Thymus (tissue), 11 donors: Measurements from ENCODE around the gene SPOCK3. TPM values are rescaled to one million over a fixed set of nuclear protein-coding genes. Genes with fewer than 3 reads are reported as not detected.

ENCODE experiments used
- DNase-seq, 9 donors: peaks; one replicate each; pipeline ENCODE4 v3.0.0-alpha.2; 2013; ENCODE audit warnings: low spot score in 9 of 9, low read depth in 6 of 9, missing footprints in 1 of 9
- H3K27ac ChIP-seq, 2 donors: one replicate each; pipeline ENCODE4 v1.5.1; 2013; ENCODE audit warnings: control low read depth in 1 of 2, low read depth in 1 of 2, low read length in 1 of 2, mild to moderate bottlenecking in 1 of 2, moderate library complexity in 1 of 2
- H3K27me3 ChIP-seq, 2 donors: one replicate each; pipeline ENCODE4 v1.5.1; 2013; ENCODE audit warnings: low read length in 1 of 2; ENCODE audit not compliant: control insufficient read depth in 2 of 2, insufficient read depth in 1 of 2
- H3K36me3 ChIP-seq, 2 donors: one replicate each; pipeline ENCODE4 v1.5.1; 2013; ENCODE audit warnings: low read length in 1 of 2, mild to moderate bottlenecking in 1 of 2, moderate library complexity in 1 of 2; ENCODE audit not compliant: control insufficient read depth in 2 of 2, insufficient read depth in 2 of 2
- H3K4me1 ChIP-seq, 2 donors: one replicate each; pipeline ENCODE4 v1.5.1; 2013; ENCODE audit warnings: low read length in 2 of 2; ENCODE audit not compliant: control insufficient read depth in 2 of 2, insufficient read depth in 2 of 2
- H3K4me3 ChIP-seq, 2 donors: one replicate each; pipeline ENCODE4 v1.5.1; 2013; ENCODE audit warnings: low read length in 2 of 2, control low read depth in 1 of 2, mild to moderate bottlenecking in 1 of 2
- H3K9me3 ChIP-seq, 2 donors: one replicate each; pipeline ENCODE4 v1.5.1; 2013; ENCODE audit warnings: low read length in 1 of 2, mild to moderate bottlenecking in 1 of 2; ENCODE audit not compliant: control insufficient read depth in 2 of 2, insufficient read depth in 1 of 2
- WGBS: extraction: QIAGEN DNeasy Blood & Tissue Kit; methylation state at CpG from one replicate; pipeline ENCODE4 v1.1.7; 2013; 5-methylcytosine and 5-hydroxymethylcytosine counted together
- polyA plus RNA-seq: library from polyadenylated mRNA; stranded (reverse); fragments of 200-250 nt; gene quantifications from one replicate; pipeline ENCODE4 v1.2.3, GENCODE V29; 2013
- total RNA-seq: library from RNA; stranded (reverse); fragments of 120-200 nt; gene quantifications from one replicate; pipeline ENCODE4 v1.2.4, GENCODE V29; 2013
- donor health status: healthy.

The SPOCK3 gene
- total and polyA plus RNA-seq, 2 donors, result 0.48 to 1.2 TPM

DNA sequence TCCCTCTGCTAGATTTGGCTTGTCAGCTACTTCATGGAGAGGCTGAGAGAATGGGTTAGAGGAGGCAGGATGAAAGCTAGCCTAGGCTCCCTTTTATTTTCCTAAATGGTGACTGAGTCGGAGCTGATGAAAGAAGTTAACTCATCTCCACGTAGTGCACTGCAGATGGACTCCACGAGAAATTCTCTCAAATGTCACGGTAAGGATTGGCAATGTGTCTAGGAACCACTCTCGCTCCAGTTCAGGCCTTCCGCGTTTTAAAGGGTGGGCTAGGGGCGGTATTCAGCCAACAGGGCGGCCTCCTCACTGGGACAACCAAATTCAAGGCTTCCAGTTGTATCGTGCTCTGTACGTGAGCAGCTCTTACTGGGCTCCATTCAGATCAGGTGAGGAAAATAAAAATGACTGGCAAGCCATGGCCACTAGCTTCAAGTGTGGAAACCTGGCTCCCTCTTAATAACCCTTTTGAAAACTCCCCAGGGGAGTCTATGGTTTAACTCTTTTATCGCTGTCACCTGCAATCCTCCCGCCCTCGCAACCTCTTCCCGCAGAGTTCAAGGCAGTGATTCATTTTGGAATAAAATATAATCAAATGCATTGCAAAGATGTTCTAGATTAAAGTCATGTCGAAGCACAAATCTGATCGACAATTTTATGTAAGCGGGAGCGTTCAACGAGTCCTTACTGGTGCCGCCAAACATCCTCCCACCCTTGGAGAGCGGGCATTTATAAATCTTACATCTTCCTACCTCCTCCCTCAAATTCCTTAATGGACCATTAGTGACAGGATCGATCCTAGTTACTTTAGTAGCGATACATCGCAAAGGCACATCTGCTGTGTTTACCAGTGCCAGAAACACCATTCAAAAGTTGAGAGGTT, 1.2 kb downstream of the SPOCK3 start:
- Histone ChIP-seq H3K36me3 (no peaks in the 10 kb centered on the region), H3K9me3 (no peaks in the 10 kb centered on the region), H3K4me3 (peak overlapping the region; percentile 39 to 52), H3K27ac (no peak overlapping the region), H3K27me3 (peaks cover 12 to 23% of the 10 kb centered on the region in 2 donors), H3K4me1 (peaks cover 0 to 13% of the 10 kb centered on the region in 2 donors)
- DNase-seq, result no peak
- 79% methylated on average over 25 of the region's 25 CpGs for WGBS

DNA sequence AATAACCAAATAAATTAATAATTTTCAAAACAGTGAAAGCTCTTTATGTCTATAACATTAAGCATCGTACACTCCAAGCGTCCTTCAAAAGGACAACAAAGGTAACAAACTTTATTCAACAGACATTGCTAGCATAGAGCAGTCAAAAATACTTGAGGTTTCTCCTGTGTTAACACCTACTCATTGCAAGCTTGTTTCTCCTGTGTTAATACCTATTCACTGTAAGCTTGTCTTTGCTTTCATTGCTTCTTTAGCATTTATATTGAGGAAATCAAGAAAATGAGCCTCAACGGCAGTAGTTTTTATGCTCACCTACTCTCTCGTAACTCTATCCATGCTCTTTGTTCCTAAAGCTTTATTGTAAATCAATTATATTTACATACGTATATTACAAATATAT, 3.5 kb downstream of the SPOCK3 start:
- no peak overlapping the region for H3K27ac ChIP-seq
- no peaks in the 10 kb centered on the region for H3K9me3 ChIP-seq
- H3K4me1 ChIP-seq, result peaks cover 0 to 13% of the 10 kb centered on the region in 2 donors
- 86% methylated on average over 5 of the region's 5 CpGs for WGBS
- H3K36me3 ChIP-seq, result no peaks in the 10 kb centered on the region
- H3K27me3 ChIP-seq, result peaks cover 12 to 23% of the 10 kb centered on the region in 2 donors
- H3K4me3 ChIP-seq, result no peak overlapping the region
- no peak for DNase-seq

DNA sequence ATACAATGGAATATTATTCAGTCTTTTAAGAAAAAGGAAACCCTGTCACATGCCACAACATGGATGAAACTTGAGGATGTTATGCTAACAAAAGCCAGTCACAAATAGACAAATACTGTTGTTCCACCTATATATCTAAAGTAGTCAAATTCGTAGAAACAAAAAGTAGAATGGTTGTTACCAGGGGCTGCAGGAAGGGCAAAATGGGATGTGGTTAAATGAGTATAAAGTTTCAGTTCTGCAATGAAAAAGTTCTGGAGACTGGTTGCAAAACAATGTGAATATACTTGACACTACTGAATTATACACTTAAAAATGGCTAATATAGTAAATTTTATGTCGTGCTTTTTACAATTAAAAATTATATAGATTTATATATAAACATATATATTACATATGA, 12.2 kb downstream of the SPOCK3 start:
- peak in 3 of 9 donors; percentile 4 to 28 (median 8) for DNase-seq
- H3K27ac ChIP-seq, result no peak overlapping the region
- 38% methylated on average over 2 of the region's 2 CpGs for WGBS
- H3K4me1 ChIP-seq, result no peaks in the 10 kb centered on the region
- H3K4me3 ChIP-seq, result no peak overlapping the region
- no peaks in the 10 kb centered on the region for H3K36me3 ChIP-seq
- H3K27me3 ChIP-seq, result no peaks in the 10 kb centered on the region
- no peaks in the 10 kb centered on the region for H3K9me3 ChIP-seq

DNA sequence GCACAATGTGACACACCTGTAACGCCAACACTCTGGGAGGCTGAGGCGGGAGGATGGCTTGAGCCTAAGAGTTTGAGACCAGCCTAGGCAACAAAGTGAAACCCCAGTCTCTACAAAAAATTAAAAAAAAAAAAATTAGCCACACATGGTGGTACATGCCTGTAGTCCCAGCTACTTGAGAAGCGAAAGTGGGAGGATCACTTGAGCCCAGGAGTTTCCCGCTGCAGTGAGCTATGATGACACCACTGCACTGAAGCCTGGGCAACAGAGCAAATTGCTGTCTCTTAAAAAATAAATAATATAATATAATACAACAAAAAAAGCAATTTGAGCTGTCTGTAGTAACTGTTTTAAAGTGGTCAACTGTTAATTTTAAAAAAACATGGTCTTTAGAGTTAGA, 13.2 kb downstream of the SPOCK3 start:
- Histone ChIP-seq H3K9me3 (no peaks in the 10 kb centered on the region), H3K4me3 (no peak overlapping the region), H3K36me3 (no peaks in the 10 kb centered on the region), H3K4me1 (no peaks in the 10 kb centered on the region), H3K27ac (no peak overlapping the region), H3K27me3 (no peaks in the 10 kb centered on the region)
- 88% methylated on average over 4 of the region's 4 CpGs for WGBS
- DNase-seq, result no peak

DNA sequence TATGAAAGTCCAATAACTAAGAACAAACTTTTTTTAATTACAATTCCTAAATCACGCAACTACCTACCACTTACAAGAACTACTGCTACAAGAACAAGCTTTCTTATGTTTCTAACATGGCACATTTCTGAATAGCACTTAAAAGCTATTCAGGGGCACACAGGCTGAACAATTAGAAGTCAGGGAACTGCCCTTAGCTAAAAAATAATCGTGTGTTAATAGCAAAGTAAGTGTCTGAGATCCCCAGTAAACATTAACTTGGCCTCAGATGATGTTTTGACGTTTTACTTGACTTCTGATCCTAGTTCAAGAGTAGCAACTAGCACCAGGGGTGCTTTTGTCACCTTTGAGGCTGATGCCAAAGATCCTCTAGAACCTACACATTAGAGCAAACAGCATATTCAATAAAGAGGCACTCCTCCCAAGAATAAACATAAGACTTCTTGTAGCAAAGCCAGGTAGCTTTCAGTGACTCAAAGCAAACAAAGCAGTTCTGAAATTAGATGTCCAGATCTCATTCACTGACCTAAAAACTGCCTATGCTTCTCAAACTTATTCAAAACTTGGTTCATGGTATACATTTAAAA, 16.2 kb downstream of the SPOCK3 start:
- Histone ChIP-seq H3K9me3 (no peaks in the 10 kb centered on the region), H3K4me3 (no peak overlapping the region), H3K27me3 (no peaks in the 10 kb centered on the region), H3K36me3 (no peaks in the 10 kb centered on the region), H3K27ac (no peak overlapping the region), H3K4me1 (no peaks in the 10 kb centered on the region)
- no peak for DNase-seq
- WGBS, result 82% methylated on average over 3 of the region's 3 CpGs

DNA sequence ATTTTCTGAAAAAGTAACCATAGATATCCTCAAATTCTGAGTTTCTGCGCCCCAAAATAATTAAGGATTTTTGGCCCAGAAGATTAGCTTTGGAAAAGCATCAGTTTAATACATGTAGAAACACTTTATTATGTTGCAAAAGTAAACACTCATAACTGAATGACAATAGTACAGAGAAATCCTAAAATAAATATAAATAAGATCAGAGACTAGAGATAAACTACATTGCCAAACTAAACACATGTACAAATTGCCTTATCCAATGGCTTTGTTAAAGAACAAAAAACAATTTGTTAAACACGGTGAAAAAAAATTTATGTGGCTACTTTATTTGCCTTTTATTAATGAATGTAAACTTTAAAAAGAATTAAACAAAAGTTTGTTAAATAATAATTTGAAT, 17.5 kb downstream of the SPOCK3 start:
- H3K9me3 ChIP-seq, result no peaks in the 10 kb centered on the region
- H3K27me3 ChIP-seq, result no peaks in the 10 kb centered on the region
- H3K4me1 ChIP-seq, result no peaks in the 10 kb centered on the region
- DNase-seq, result no peak
- H3K36me3 ChIP-seq, result no peaks in the 10 kb centered on the region
- no peak overlapping the region for H3K27ac ChIP-seq
- 96% methylated on average over 2 of the region's 2 CpGs for WGBS
- no peak overlapping the region for H3K4me3 ChIP-seq

DNA sequence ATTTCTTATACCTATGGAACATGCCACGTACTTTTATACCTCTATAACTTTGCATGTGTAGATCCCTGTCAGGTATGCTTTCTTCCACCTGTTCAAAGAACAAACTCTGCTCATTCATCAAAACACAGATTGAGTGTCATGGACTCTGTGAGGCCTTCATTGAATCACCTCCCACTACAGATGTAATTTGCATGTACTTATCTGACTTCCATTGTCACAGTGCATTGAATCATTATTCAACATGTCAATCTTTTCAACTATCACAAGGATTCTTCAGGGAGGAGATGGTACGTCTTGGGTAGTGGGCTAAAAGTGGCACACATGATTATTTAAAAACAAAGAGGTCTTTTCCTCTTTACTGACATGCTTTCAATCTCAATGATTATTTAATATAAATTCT, 24.1 kb downstream of the SPOCK3 start:
- 96% methylated on average over 2 of the region's 2 CpGs for WGBS

DNA sequence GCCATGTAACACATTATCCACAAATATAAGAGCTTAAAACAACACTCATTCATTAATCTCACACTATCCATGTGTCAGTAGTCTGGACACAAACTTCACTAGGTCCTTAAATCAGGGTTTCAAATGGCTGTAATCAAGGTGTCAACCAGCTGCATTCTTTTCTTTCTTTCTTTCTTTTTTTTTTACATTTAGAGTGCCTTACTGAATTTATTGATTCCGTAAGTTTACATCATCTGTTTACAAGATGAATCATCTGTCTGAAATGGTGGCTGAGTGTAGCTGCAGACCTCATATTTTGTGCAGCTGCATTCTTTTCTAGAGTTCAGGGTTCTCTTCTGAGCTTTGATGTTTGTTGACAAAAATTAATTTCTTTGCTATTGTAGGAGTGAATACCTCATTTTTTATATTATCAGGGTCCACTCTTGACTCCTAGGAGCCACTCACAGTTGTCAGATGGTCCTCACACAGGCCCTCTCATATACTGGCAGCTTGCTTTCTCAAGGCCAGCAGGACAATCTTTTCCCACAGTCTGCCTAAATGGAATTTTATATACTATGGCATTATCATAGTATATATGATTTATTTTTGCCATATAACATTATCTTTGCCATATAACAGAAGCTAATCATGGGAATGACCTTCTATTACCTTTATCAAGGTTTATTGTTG, 37.8 kb downstream of the SPOCK3 start:
- no peaks in the 10 kb centered on the region for H3K27me3 ChIP-seq
- no peak overlapping the region for H3K4me3 ChIP-seq
- H3K36me3 ChIP-seq, result no peaks in the 10 kb centered on the region
- no peak overlapping the region for H3K27ac ChIP-seq
- H3K9me3 ChIP-seq, result peaks cover 0 to 8% of the 10 kb centered on the region in 2 donors
- no peaks in the 10 kb centered on the region for H3K4me1 ChIP-seq
- no peak for DNase-seq
- WGBS, result 88% methylated on average over 1 of the region's 1 CpG

More for the DNA sequence above, 24.1 kb downstream of the SPOCK3 start:
- Histone ChIP-seq H3K36me3 (no peaks in the 10 kb centered on the region), H3K4me3 (no peak overlapping the region), H3K9me3 (no peaks in the 10 kb centered on the region), H3K4me1 (no peaks in the 10 kb centered on the region), H3K27ac (no peak overlapping the region), H3K27me3 (no peaks in the 10 kb centered on the region)
- no peak for DNase-seq

DNA sequence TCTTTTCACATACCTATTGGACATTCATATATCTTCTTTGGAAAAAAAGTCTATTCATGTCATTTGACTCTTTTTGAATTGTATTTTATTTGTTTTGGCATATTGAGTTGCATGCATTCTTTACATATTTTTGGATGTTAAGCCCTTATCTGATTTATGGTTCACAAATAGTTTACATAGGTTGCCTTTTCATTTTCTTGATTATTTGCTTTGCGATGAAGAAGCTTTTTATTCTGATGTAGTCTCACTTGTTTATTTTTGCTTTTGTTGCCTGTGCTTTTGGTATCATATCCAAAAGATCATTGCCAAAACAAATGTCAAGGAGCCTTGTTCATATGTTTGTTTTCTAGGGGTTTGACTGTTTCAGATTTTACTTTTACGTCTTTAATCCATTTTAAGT, 43.9 kb downstream of the SPOCK3 start:
- H3K4me3 ChIP-seq, result no peak overlapping the region
- no peak for DNase-seq
- H3K4me1 ChIP-seq, result no peaks in the 10 kb centered on the region
- no peak overlapping the region for H3K27ac ChIP-seq
- 94% methylated on average over 2 of the region's 2 CpGs for WGBS
- H3K9me3 ChIP-seq, result peaks cover 0 to 5% of the 10 kb centered on the region in 2 donors
- no peaks in the 10 kb centered on the region for H3K27me3 ChIP-seq
- H3K36me3 ChIP-seq, result no peaks in the 10 kb centered on the region
